Tibial nerve (tissue), 4 donors: ENCODE data around the gene COL4A6.

ENCODE experiments used
- CTCF ChIP-seq, 5 experiments: fragments of 200-600 bp in 3 of 5; fragments of 450-650 bp in 2 of 5; sonication (generic) in 3 of 5; IDR thresholded peaks; one replicate each; pipeline ENCODE4 v1.5.1; 2016 to 2019; ENCODE audit warnings: antibody characterized with exemption in 5 of 5, mild to moderate bottlenecking in 3 of 5, moderate library complexity in 2 of 5
- EP300 ChIP-seq, 2 donors: sonication (generic); formaldehyde crosslinking; IDR thresholded peaks; one replicate each; pipeline ENCODE4 v1.6.1; 2017; ENCODE audit warnings: antibody characterized with exemption in 2 of 2, mild to moderate bottlenecking in 1 of 2
- POLR2A ChIP-seq, 2 donors: fragments of 450-650 bp; IDR thresholded peaks; one replicate each; pipeline ENCODE4 v1.6.1; 2017; ENCODE audit warnings: antibody characterized with exemption in 2 of 2, mild to moderate bottlenecking in 2 of 2, moderate library complexity in 2 of 2

- no peak for TF ChIP-seq POLR2A (IDR thresholded peaks at IDR 0.05)
- TF ChIP-seq CTCF (IDR thresholded peaks at IDR 0.05) = no peak
- no peak for TF ChIP-seq EP300 (IDR thresholded peaks at IDR 0.05)
Observed at GRCh38 chrX:108270739-108271396, 167.4 kb downstream of the COL4A6 start.
